K562 (cell line): Measurements from ENCODE around the gene CSTB. TPM values are rescaled to one million over a fixed set of nuclear protein-coding genes. Genes with fewer than 3 reads are reported as not detected.

Source experiments
- ATAC-seq: fragments of 200-7000 bp; cut with Tn5 transposase; 3 replicates; pipeline ENCODE4 v1.9.1; 2020; ENCODE audit warnings: moderate library complexity
- BruUV-seq: library from RNA; stranded (reverse); fragments of 400-500 nt; replicated peaks from 2 replicates; lab custom pipeline; 2021; lab: Mats Ljungman, UMichigan
- CTCF ChIA-PET: fragments of 300-600 bp; formaldehyde crosslinking; extraction: SDS; loops from one replicate; lab custom pipeline; 2021; ENCODE audit warnings: low intra/inter-chr PET ratio; lab: Yijun Ruan, JAX
- POLR2A ChIA-PET: fragments of 300-600, 350-650 bp; sonication (Branson Sonifier 250); formaldehyde crosslinking; extraction: SDS; loops from one replicate; lab custom pipeline; 2021; ENCODE audit warnings: antibody characterized with exemption, inconsistent platforms; lab: Yijun Ruan, JAX
- DNase-seq, 4 experiments: peaks; one replicate each; pipeline versions ENCODE4 v3.0.0 to v3.0.0-alpha.2; 2011 to 2018; ENCODE audit warnings: low spot score in 3 of 4, mixed read lengths in 3 of 4; ENCODE audit errors: extremely low read depth in 1 of 4
- FAIRE-seq: peaks from 2 replicates; lab custom pipeline; 2011; peaks lifted over from hg19 to GRCh38; lab: Jason Lieb, UNC
- H2AFZ ChIP-seq: 2 replicates; pipeline ENCODE4 v1.6.0; 2011; ENCODE audit warnings: low read depth, low read length, control low read depth, inconsistent platforms
- H3K27ac ChIP-seq: fragments of 200-600 bp; 3 replicates; pipeline ENCODE4 v1.8.0; 2011; ENCODE audit warnings: low read depth, mild to moderate bottlenecking, control low read depth, inconsistent platforms, low read length, moderate library complexity, mixed read lengths; ENCODE audit errors: extremely low read depth
- H3K27me3 ChIP-seq, 2 experiments: fragments of 300-600 bp in 1 of 2; 2 replicates in 1 of 2; 3 replicates in 1 of 2; pipeline versions ENCODE4 v1.6.0 to v1.8.0; 2011; ENCODE audit warnings: inconsistent platforms in 2 of 2, low read length in 2 of 2, mild to moderate bottlenecking in 1 of 2, mixed read lengths in 1 of 2, moderate library complexity in 1 of 2; ENCODE audit not compliant: control insufficient read depth in 2 of 2, insufficient read depth in 2 of 2
- H3K36me3 ChIP-seq: fragments of 300-600 bp; 3 replicates; pipeline ENCODE4 v1.8.0; 2011; ENCODE audit warnings: mild to moderate bottlenecking, low read length, inconsistent platforms; ENCODE audit not compliant: control insufficient read depth, insufficient read depth
- H3K4me1 ChIP-seq, 2 experiments: fragments of 200-600 bp in 1 of 2; replicated peaks in 1 of 2; 2 replicates in 1 of 2; 3 replicates in 1 of 2; pipeline versions ENCODE4 v1.5.1 to v1.8.0; 2011; ENCODE audit warnings: inconsistent platforms in 2 of 2, low read length in 2 of 2, mild to moderate bottlenecking in 1 of 2, mixed read lengths in 1 of 2, moderate library complexity in 1 of 2; ENCODE audit not compliant: control insufficient read depth in 2 of 2, insufficient read depth in 2 of 2
- H3K4me2 ChIP-seq: 2 replicates; pipeline ENCODE4 v1.6.1; 2011; ENCODE audit warnings: low read length, control low read depth, inconsistent platforms, mixed read lengths; ENCODE audit not compliant: insufficient read depth
- H3K4me3 ChIP-seq: fragments of 200-600 bp; sonication (generic), shearing (Covaris generic); 2 replicates; pipeline ENCODE4 v1.5.1; 2016; ENCODE audit warnings: control low read depth, inconsistent platforms
- H3K79me2 ChIP-seq: fragments of 200-600 bp; 3 replicates; pipeline ENCODE4 v1.8.0; 2011; ENCODE audit warnings: low read length, inconsistent platforms; ENCODE audit not compliant: control insufficient read depth, insufficient read depth
- H3K9ac ChIP-seq, 2 experiments: 2 replicates each; pipeline versions ENCODE4 v1.6.0 to v1.6.1; 2011; ENCODE audit warnings: low read depth in 2 of 2, low read length in 2 of 2, control low read depth in 1 of 2, inconsistent platforms in 1 of 2, mild to moderate bottlenecking in 1 of 2, mixed read lengths in 1 of 2; ENCODE audit not compliant: insufficient read depth in 1 of 2
- H3K9me1 ChIP-seq: one replicate; pipeline ENCODE4 v1.6.0; 2011; ENCODE audit warnings: inconsistent platforms, mild to moderate bottlenecking, low read length, moderate library complexity; ENCODE audit not compliant: control insufficient read depth, insufficient read depth
- H3K9me3 ChIP-seq: replicated peaks from 2 replicates; pipeline ENCODE4 v1.5.1; 2011; ENCODE audit warnings: low read depth, low read length, inconsistent platforms; ENCODE audit not compliant: control insufficient read depth, insufficient read depth
- H4K20me1 ChIP-seq: replicated peaks from 2 replicates; pipeline ENCODE4 v1.6.1; 2011; ENCODE audit warnings: low read length, inconsistent platforms, mixed read lengths; ENCODE audit not compliant: control insufficient read depth, insufficient read depth
- BRCA1 ChIP-seq, 2 experiments: fragments of 450-650 bp in 1 of 2; sonication (generic) in 1 of 2; formaldehyde crosslinking in 1 of 2; IDR thresholded peaks; 2 replicates each; pipeline versions ENCODE4 v1.5.0 to v1.6.1; 2017 to 2020; ENCODE audit warnings: mild to moderate bottlenecking in 1 of 2, missing genetic modification reagents in 1 of 2
- FOXP1 ChIP-seq: sonication (generic); formaldehyde crosslinking; IDR thresholded peaks from 2 replicates; pipeline ENCODE4 v1.8.0; 2022; ENCODE audit warnings: mild to moderate bottlenecking, missing genetic modification reagents
- GTF3C2 ChIP-seq: IDR thresholded peaks from 3 replicates; pipeline ENCODE4 v1.6.1; 2011; ENCODE audit warnings: borderline replicate concordance, mild to moderate bottlenecking, moderate library complexity; ENCODE audit not compliant: insufficient read length; ENCODE audit errors: extremely low read depth
- MTA3 ChIP-seq: fragments of 450-650 bp; formaldehyde crosslinking; IDR thresholded peaks from 2 replicates; pipeline ENCODE4 v1.6.1; 2017; ENCODE audit warnings: mild to moderate bottlenecking, borderline replicate concordance
- PBX2 ChIP-seq, 2 experiments: IDR thresholded peaks in 1 of 2; conservative IDR thresholded peaks in 1 of 2; 2 replicates each; pipeline ENCODE4 v1.6.1; 2016; ENCODE audit warnings: low read depth in 2 of 2, mild to moderate bottlenecking in 1 of 2, missing compliant biosample characterization in 1 of 2, missing genetic modification characterization in 1 of 2, moderate library complexity in 1 of 2
- RAD21 ChIP-seq, 2 experiments: fragments of 250-450 bp in 1 of 2; fragments of 450-650 bp in 1 of 2; sonication (Bioruptor Pico) in 1 of 2; formaldehyde crosslinking in 1 of 2; IDR thresholded peaks in 1 of 2; conservative IDR thresholded peaks in 1 of 2; 2 replicates each; pipeline versions ENCODE4 v1.4.0 to v1.8.0; 2020 to 2022; ENCODE audit warnings: mild to moderate bottlenecking in 2 of 2, moderate library complexity in 1 of 2
- RBM14 ChIP-seq: fragments of 200-400 bp; formaldehyde crosslinking; IDR thresholded peaks from 2 replicates; pipeline ENCODE4 v1.6.1; 2018; ENCODE audit warnings: low read depth, mild to moderate bottlenecking, low read length, moderate library complexity, borderline replicate concordance; ENCODE audit not compliant: insufficient read depth
- ZNF143 ChIP-seq: sonication (generic); formaldehyde crosslinking; IDR thresholded peaks from 2 replicates; pipeline ENCODE4 v1.9.0; 2022; ENCODE audit warnings: mild to moderate bottlenecking, missing genetic modification reagents
- WGBS: fragments of 100-300 bp; shearing (Covaris generic); methylation state at CpG from one replicate; pipeline ENCODE4 v1.1.6; 2016; ENCODE audit warnings: low coverage, mixed read lengths; ENCODE audit not compliant: insufficient coverage; ENCODE audit errors: missing lambda C conversion rate; 5-methylcytosine and 5-hydroxymethylcytosine counted together
- in situ Hi-C: fragments of 300-500 bp; cut with MboI; formaldehyde crosslinking; loops from 4 replicates; pipeline ENCODE4 v1.15.0; 2018; ENCODE audit warnings: inconsistent platforms, mixed read lengths
- intact Hi-C: fragments of 100-400 bp; cut with micrococcal nuclease; formaldehyde crosslinking; loops from 2 replicates; pipeline ENCODE4 v1.14.2; 2022
- polyA plus RNA-seq, 8 experiments: library from polyadenylated mRNA; depleted of rRNA in 4 of 8; stranded (reverse) in 5 of 8; unstranded in 3 of 8; fragments of >200 nt; fragmentation: Nextera tagmentation in 2 of 8; fragmentation: Illumina TruSeq in 1 of 8; extraction: Ambion mirVana in 2 of 8; extraction: Trizol in 1 of 8; gene quantifications; 2 replicates each; pipeline versions ENCODE4 v1.2.1 to v1.2.3, GENCODE V29; 2011 to 2014; ENCODE audit warnings: inconsistent platforms in 1 of 8, missing spikeins in 1 of 8
- total RNA-seq, 7 experiments: library from RNA; depleted of rRNA in 6 of 7; stranded (reverse); fragments of >200 nt in 6 of 7; fragmentation: Illumina TruSeq in 2 of 7; extraction: Trizol in 2 of 7; gene quantifications; 2 replicates each; pipeline versions ENCODE4 v1.2.1 to v1.2.3, GENCODE V29; 2011 to 2021; ENCODE audit warnings: low replicate concordance in 1 of 7

CSTB gene
- total and polyA plus RNA-seq, 9 of the 15 experiments (the other 6 are each of a cell fraction or from before 2014, with no cell fraction given) = 12.4 to 65.0 (median 31.7) TPM

GRCh38 chr21:43727519-43728153 is 48.5 kb downstream of the CSTB start:
- ATAC-seq = no peak
- DNase-seq = peak in 2 of 4 experiments; percentile 22 to 36
- ChIA-PET POLR2A (interaction anchor here (0.5 to 2.7 kb wide), 13 partner anchors 8 to 413 kb away, joined by 3 to 26 read pairs (median 5); partner anchors contain the start of genes HSF2BP and RRP1B), CTCF (no interaction called here)
- Histone ChIP-seq H3K9ac (peak overlapping the region; percentile 81 to 95), H3K4me3 (peak overlapping the region; percentile 62; the same call in 1 of the 2 replicates), H3K79me2 (peaks cover 92% of the 10 kb centered on the region), H4K20me1 (peaks cover 6% of the 10 kb centered on the region; the same call in 1 of the 2 replicates), H3K27me3 (no peaks in the 10 kb centered on the region), H2AFZ (peak overlapping the region; percentile 86; the same call in 1 of the 2 replicates), H3K9me1 (peaks cover 3% of the 10 kb centered on the region), H3K4me2 (peak overlapping the region; percentile 77), H3K27ac (peak overlapping the region; percentile 79), H3K9me3 (no peaks in the 10 kb centered on the region), H3K36me3 (peaks cover 61% of the 10 kb centered on the region), H3K4me1 (peaks cover 25 to 57% of the 10 kb centered on the region in 2 experiments)
- no TSS peak for BruUV-seq
- WGBS = 66% methylated on average over 10 of the region's 10 CpGs
- in situ Hi-C loops = no loop called here
- no peak for FAIRE-seq
- intact Hi-C loops = loop anchor here (1.0 to 5.0 kb wide), 2 partner anchors 49 to 65 kb away; partner anchors contain the start of gene CSTB
- TF ChIP-seq ZNF143 (CRISPR knock-in tag) (0 out of 2 replicates have a peak, but pooled peaks have one; percentile 29), MTA3 (0 out of 2 replicates have a peak, but pooled peaks have one; percentile 34), RBM14 (no peak), PBX2 (CRISPR knock-in tag; IDR thresholded peaks at IDR 0.05; ENCODE audit: low read depth) (no peak), PBX2 (tag; conservative IDR thresholded peaks at IDR 0.05; ENCODE audit: low read depth) (no peak), GTF3C2 (no peak), RAD21 (CRISPR knock-in tag; conservative IDR thresholded peaks at IDR 0.05 in 1 of 2, IDR thresholded peaks at IDR 0.05 in 1 of 2) (peak in 1 of 2 experiments; percentile 13; a peak in 2 of 4 replicates), BRCA1 (IDR thresholded peaks at IDR 0.05) (no peak), BRCA1 (CRISPR knock-in tag; IDR thresholded peaks at IDR 0.05) (peak; percentile 65; the same call in 1 of the 2 replicates), FOXP1 (CRISPR knock-in tag) (0 out of 2 replicates have a peak, but pooled peaks have one; percentile 42)
